IPS-18a (cell line): ENCODE results near the gene CDC37L1.
"Not testable (repeated sequence)": the region's sequence is repeated elsewhere in the genome, so short reads cannot be mapped to it uniquely, and the experiment has no call there.

Experiments
- H3K27ac ChIP-seq: one replicate; pipeline ENCODE4 v1.5.1; 2013; ENCODE audit warnings: low read length
- H3K27me3 ChIP-seq: one replicate; pipeline ENCODE4 v1.6.1; 2013; ENCODE audit warnings: mild to moderate bottlenecking, low read length; ENCODE audit not compliant: control insufficient read depth, insufficient read depth
- H3K36me3 ChIP-seq: one replicate; pipeline ENCODE4 v1.6.1; 2013; ENCODE audit warnings: low read depth, low read length; ENCODE audit not compliant: control insufficient read depth
- H3K4me1 ChIP-seq: one replicate; pipeline ENCODE4 v1.6.1; 2013; ENCODE audit warnings: low read depth, low read length; ENCODE audit not compliant: control insufficient read depth
- H3K4me3 ChIP-seq: one replicate; pipeline ENCODE4 v1.5.1; 2013; ENCODE audit warnings: low read length
- H3K9ac ChIP-seq: one replicate; pipeline ENCODE4 v1.6.1; 2013; ENCODE audit warnings: mild to moderate bottlenecking, low read length, moderate library complexity
- H3K9me3 ChIP-seq: one replicate; pipeline ENCODE4 v1.6.1; 2013; ENCODE audit warnings: low read depth, low read length; ENCODE audit not compliant: control insufficient read depth

The CDC37L1 gene

DNA sequence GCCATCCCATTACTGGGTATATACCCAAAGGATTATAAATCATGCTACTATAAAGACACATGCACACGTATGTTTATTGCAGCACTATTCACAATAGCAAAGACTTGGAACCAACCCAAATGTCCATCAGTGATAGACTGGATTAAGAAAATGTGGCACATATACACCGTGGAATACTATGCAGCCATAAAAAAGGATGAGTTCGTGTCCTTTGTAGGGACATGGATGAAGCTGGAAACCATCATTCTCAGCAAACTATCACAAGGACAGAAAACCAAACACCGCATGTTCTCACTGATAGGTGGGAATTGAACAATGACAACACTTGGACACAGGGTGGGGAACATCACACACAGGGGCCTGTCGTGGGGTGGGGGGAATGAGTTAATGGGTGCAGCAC, 18.7 kb upstream of the CDC37L1 start:
- H3K9ac ChIP-seq, H3K27ac ChIP-seq, H3K36me3 ChIP-seq, H3K9me3 ChIP-seq, H3K27me3 ChIP-seq, H3K4me3 ChIP-seq: not testable (repeated sequence)
- peaks cover 29% of the 10 kb centered on the region for H3K4me1 ChIP-seq

DNA sequence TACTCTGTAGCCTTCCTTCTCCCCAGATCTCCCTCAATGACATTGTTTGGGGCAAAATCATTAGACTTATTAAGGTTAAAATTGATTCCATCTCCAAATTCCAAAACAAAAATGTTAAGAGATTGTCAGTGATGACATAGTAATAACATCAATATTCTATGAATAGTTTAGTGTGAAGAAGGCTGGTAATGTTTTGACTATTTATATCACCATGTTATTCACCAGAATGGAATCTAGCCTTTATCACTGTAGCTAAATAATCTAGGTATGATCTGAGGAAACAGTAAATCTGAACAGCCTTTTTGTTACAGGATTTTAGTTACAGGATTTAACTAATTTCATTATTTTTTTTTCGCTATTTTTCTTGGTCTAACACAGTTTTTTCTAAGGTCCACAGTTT, 18.2 kb upstream of the CDC37L1 start:
- Histone ChIP-seq H3K9me3 (no peaks in the 10 kb centered on the region), H3K27me3 (peaks cover 3% of the 10 kb centered on the region), H3K9ac (no peak overlapping the region), H3K4me1 (peaks cover 34% of the 10 kb centered on the region), H3K27ac (no peak overlapping the region), H3K4me3 (peak overlapping the region; percentile 65), H3K36me3 (no peaks in the 10 kb centered on the region)

- H3K4me1 ChIP-seq, result peaks cover 34% of the 10 kb centered on the region
- peak overlapping the region; percentile 65 for H3K4me3 ChIP-seq
- no peaks in the 10 kb centered on the region for H3K9me3 ChIP-seq
- H3K36me3 ChIP-seq, result no peaks in the 10 kb centered on the region
- H3K9ac ChIP-seq, result peak overlapping the region; percentile 2
- no peak overlapping the region for H3K27ac ChIP-seq
- peaks cover 5% of the 10 kb centered on the region for H3K27me3 ChIP-seq
These were observed 17.8 kb upstream of the CDC37L1 start for GRCh38 chr9:4661611-4662010.

DNA sequence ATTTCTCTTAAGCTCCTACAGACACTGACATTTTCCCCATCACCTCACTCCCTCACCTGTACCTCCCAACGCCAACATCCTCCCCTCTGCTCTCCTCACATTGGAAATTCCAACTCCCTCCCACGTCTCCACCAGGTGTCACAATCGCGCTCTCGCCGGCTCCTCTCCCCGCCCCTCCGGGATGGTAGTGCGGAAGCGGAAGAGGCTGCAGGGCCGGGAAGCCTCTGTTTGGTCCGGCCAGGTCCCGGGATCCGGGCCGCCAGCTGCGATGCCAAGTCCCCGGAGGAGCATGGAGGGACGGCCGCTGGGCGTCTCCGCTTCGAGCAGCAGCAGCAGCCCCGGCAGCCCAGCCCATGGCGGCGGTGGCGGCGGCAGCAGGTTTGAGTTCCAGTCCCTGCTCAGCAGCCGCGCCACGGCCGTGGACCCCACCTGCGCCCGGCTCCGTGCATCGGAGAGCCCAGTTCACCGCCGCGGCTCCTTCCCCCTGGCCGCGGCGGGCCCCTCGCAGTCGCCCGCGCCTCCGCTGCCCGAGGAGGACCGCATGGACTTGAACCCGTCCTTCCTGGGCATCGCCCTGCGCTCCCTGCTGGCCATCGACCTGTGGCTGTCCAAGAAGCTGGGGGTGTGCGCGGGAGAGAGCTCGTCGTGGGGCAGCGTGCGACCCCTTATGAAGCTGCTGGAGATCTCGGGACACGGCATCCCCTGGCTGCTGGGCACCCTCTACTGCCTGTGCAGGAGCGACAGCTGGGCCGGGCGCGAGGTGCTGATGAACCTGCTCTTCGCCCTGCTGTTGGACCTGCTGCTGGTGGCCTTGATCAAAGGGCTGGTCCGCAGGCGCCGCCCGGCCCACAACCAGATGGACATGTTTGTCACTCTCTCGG, 17.0 kb upstream of the CDC37L1 start, which contains the start of gene PLPP6:
Gene PLPP6, plus strand, starts transcription at position 187 of the 881 bp plus-strand sequence. Its CDS starts 82 bp downstream, at position 269.
- H3K9me3 ChIP-seq, result no peaks in the 10 kb centered on the region
- no peak within 1 kb of the TSS for H3K27ac ChIP-seq
- peaks cover 34% of the 10 kb centered on the region for H3K4me1 ChIP-seq
- peak within 1 kb of the TSS; percentile 79 for H3K9ac ChIP-seq
- H3K27me3 ChIP-seq, result peaks cover 13% of the 10 kb centered on the region
- H3K4me3 ChIP-seq, result peak within 1 kb of the TSS; percentile 65
- H3K36me3 ChIP-seq, result no peaks in the 10 kb centered on the region

DNA sequence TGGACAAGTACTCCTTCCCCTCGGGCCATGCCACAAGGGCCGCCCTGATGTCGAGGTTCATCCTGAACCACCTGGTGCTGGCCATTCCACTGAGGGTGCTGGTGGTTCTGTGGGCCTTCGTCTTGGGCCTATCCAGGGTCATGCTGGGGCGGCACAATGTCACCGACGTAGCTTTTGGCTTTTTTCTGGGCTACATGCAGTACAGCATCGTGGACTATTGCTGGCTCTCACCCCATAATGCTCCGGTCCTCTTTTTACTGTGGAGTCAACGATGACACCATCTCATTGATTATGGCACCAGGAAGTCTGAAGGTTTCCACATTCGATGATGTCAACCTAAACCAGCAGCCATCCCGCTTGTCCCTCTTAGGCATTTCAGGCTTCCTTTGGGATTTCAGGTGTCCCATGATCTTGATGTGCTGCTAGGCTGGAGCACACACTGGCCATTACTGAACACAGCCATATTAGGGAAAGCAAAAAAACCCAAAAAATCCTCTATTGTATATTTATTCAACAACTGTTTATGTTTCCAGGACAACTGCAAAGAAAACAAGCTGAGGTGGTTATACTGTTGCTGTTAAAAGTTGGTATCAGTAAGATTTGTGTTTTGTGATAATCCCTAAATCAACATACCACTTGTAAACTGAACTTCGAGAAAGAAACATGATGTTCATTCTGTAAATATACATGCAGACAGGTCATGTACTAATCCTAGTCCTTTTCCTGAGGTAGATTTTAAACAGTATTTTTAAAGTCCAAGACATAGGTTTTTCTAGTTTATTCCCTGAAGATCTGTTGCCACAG, 16.2 kb upstream of the CDC37L1 start:
- Histone ChIP-seq H3K4me3 (peak overlapping the region; percentile 65), H3K9me3 (no peaks in the 10 kb centered on the region), H3K36me3 (no peaks in the 10 kb centered on the region), H3K27me3 (peaks cover 13% of the 10 kb centered on the region), H3K4me1 (peaks cover 34% of the 10 kb centered on the region), H3K9ac (peak overlapping the region; percentile 79), H3K27ac (no peak overlapping the region)

DNA sequence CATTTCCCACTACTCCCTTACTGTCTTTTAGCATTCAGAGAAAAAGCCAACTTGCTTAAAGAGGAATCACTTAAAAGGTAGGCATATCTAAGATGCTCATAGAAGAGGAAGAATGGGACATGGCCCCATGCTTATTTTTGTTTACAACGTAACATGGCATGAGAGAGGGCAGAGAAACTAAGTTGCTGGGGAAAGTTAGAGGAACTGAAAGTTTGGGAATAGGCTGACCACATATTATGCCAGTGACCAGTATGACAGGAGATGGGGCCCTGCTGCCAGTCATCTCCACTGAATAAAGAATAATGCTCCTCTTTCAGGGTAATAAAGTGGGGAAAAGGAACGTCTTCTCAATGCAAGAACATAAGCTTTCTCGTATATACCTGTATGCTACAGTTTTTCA, 15.4 kb upstream of the CDC37L1 start:
- H3K9ac ChIP-seq, result no peak overlapping the region
- H3K4me1 ChIP-seq, result peaks cover 34% of the 10 kb centered on the region
- no peaks in the 10 kb centered on the region for H3K9me3 ChIP-seq
- peak overlapping the region; percentile 65 for H3K4me3 ChIP-seq
- no peaks in the 10 kb centered on the region for H3K36me3 ChIP-seq
- H3K27ac ChIP-seq, result no peak overlapping the region
- H3K27me3 ChIP-seq, result peaks cover 13% of the 10 kb centered on the region

GRCh38 chr9:4665357-4665756, 14.0 kb upstream of the CDC37L1 start:
- Histone ChIP-seq H3K27me3 (peaks cover 13% of the 10 kb centered on the region), H3K27ac (no peak overlapping the region), H3K9ac (no peak overlapping the region), H3K9me3 (no peaks in the 10 kb centered on the region), H3K36me3 (no peaks in the 10 kb centered on the region), H3K4me3 (peak overlapping the region; percentile 66), H3K4me1 (peaks cover 34% of the 10 kb centered on the region)

- H3K4me3 ChIP-seq, result peak within 1 kb of the TSS; percentile 66
- H3K36me3 ChIP-seq, result no peaks in the 10 kb centered on the region
- H3K27me3 ChIP-seq, result peaks cover 13% of the 10 kb centered on the region
- no peaks in the 10 kb centered on the region for H3K9me3 ChIP-seq
- H3K4me1 ChIP-seq, result peaks cover 41% of the 10 kb centered on the region
- no peak within 1 kb of the TSS for H3K27ac ChIP-seq
- peak within 1 kb of the TSS; percentile 45 for H3K9ac ChIP-seq
These were observed 13.2 kb upstream of the CDC37L1 start, which contains the start of gene SPATA6L for GRCh38 chr9:4666042-4666699. Gene SPATA6L, minus strand, starts transcription at chr9:4666480. Its CDS starts 230 bp downstream, at chr9:4666250.

- no peak overlapping the region for H3K4me3 ChIP-seq
- H3K4me1 ChIP-seq, result peaks cover 36% of the 10 kb centered on the region
- no peaks in the 10 kb centered on the region for H3K36me3 ChIP-seq
- no peak overlapping the region for H3K27ac ChIP-seq
- no peaks in the 10 kb centered on the region for H3K9me3 ChIP-seq
- no peak overlapping the region for H3K9ac ChIP-seq
- H3K27me3 ChIP-seq, result peaks cover 13% of the 10 kb centered on the region
These were observed 11.7 kb upstream of the CDC37L1 start for GRCh38 chr9:4667681-4668080.

GRCh38 chr9:4668604-4669003, 10.8 kb upstream of the CDC37L1 start:
- Histone ChIP-seq H3K4me1 (peaks cover 28% of the 10 kb centered on the region), H3K4me3 (no peak overlapping the region), H3K27me3 (peaks cover 13% of the 10 kb centered on the region)

GRCh38 chr9:4669890-4670289, 9.5 kb upstream of the CDC37L1 start:
- no peaks in the 10 kb centered on the region for H3K36me3 ChIP-seq
- no peak overlapping the region for H3K9ac ChIP-seq
- no peak overlapping the region for H3K27ac ChIP-seq
- H3K4me1 ChIP-seq, result peaks cover 20% of the 10 kb centered on the region
- H3K4me3 ChIP-seq, result no peak overlapping the region
- H3K27me3 ChIP-seq, result peaks cover 13% of the 10 kb centered on the region
- H3K9me3 ChIP-seq, result no peaks in the 10 kb centered on the region

More at GRCh38 chr9:4668604-4669003, 10.8 kb upstream of the CDC37L1 start:
- Histone ChIP-seq H3K27ac (no peak overlapping the region), H3K9ac (no peak overlapping the region), H3K36me3 (no peaks in the 10 kb centered on the region), H3K9me3 (no peaks in the 10 kb centered on the region)
